SK-N-SH (cell line): ENCODE measurements around the gene KCNS1. TPM values are rescaled to one million over a fixed set of nuclear protein-coding genes. Genes with fewer than 3 reads are reported as not detected.

Experiments used
- CTCF ChIA-PET: fragments of 300-600, 350-600 bp; formaldehyde crosslinking; extraction: SDS; loops from one replicate; lab custom pipeline; 2021; lab: Yijun Ruan, JAX
- POLR2A ChIA-PET: fragments of 350-600 bp; sonication (Branson Sonifier 250); formaldehyde crosslinking; extraction: SDS; loops from one replicate; lab custom pipeline; 2020; ENCODE audit warnings: antibody characterized with exemption, inconsistent platforms; lab: Yijun Ruan, JAX
- DNase-seq: peaks from one replicate; pipeline ENCODE4 v3.0.0; 2012
- H2AFZ ChIP-seq: fragments of 200-600 bp; sonication (generic); 2 replicates; pipeline ENCODE4 v1.8.1; 2016; ENCODE audit warnings: antibody characterized with exemption, mild to moderate bottlenecking, low read depth
- H3F3A ChIP-seq: fragments of 200-600 bp; sonication (generic); replicated peaks from 2 replicates; pipeline ENCODE3; 2016; ENCODE audit warnings: antibody characterized with exemption, mild to moderate bottlenecking; ENCODE audit not compliant: insufficient read depth
- H3K27ac ChIP-seq, 2 experiments: fragments of 200-500 bp in 1 of 2; fragments of 200-600 bp in 1 of 2; sonication (Bioruptor generic) in 1 of 2; sonication (generic), shearing (Covaris generic) in 1 of 2; 2 replicates each; pipeline versions ENCODE4 v1.5.1 to v1.6.1; 2014 to 2016; ENCODE audit warnings: low read depth in 2 of 2, inconsistent platforms in 1 of 2, low read length in 1 of 2, mild to moderate bottlenecking in 1 of 2, mixed read lengths in 1 of 2
- H3K27me3 ChIP-seq: fragments of 200-600 bp; sonication (generic), shearing (Covaris generic); 2 replicates; pipeline ENCODE4 v1.6.1; 2016; ENCODE audit warnings: mixed run types; ENCODE audit not compliant: insufficient read depth
- H3K36me3 ChIP-seq, 2 experiments: fragments of 200-500 bp in 1 of 2; fragments of 200-600 bp in 1 of 2; sonication (Bioruptor generic) in 1 of 2; sonication (generic) in 1 of 2; replicated peaks in 1 of 2; 2 replicates each; pipeline versions ENCODE3 to v1.5.1; 2014 to 2016; ENCODE audit warnings: low read length in 1 of 2, mild to moderate bottlenecking in 1 of 2; ENCODE audit not compliant: insufficient read depth in 2 of 2, control insufficient read depth in 1 of 2
- H3K4me1 ChIP-seq, 2 experiments: fragments of 200-500 bp in 1 of 2; fragments of 200-600 bp in 1 of 2; sonication (Bioruptor generic) in 1 of 2; sonication (generic), shearing (Covaris generic) in 1 of 2; 2 replicates each; pipeline versions ENCODE4 v1.5.1 to v1.6.1; 2014 to 2016; ENCODE audit warnings: low read depth in 1 of 2, low read length in 1 of 2, mixed run types in 1 of 2; ENCODE audit not compliant: insufficient read depth in 2 of 2, control insufficient read depth in 1 of 2
- H3K4me2 ChIP-seq: fragments of 200-600 bp; sonication (generic), shearing (Covaris generic); 2 replicates; pipeline ENCODE4 v1.6.1; 2017; ENCODE audit warnings: mixed run types
- H3K4me3 ChIP-seq, 2 experiments: fragments of 200-500 bp in 1 of 2; fragments of 200-600 bp in 1 of 2; sonication (Bioruptor generic) in 1 of 2; sonication (generic), shearing (Covaris generic) in 1 of 2; 2 replicates each; pipeline versions ENCODE4 v1.5.1 to v1.8.1; 2014 to 2016; ENCODE audit warnings: low read depth in 2 of 2, inconsistent platforms in 1 of 2, low read length in 1 of 2, mild to moderate bottlenecking in 1 of 2, mixed read lengths in 1 of 2, moderate library complexity in 1 of 2
- H3K79me2 ChIP-seq: fragments of 200-600 bp; sonication (generic); 2 replicates; pipeline ENCODE4 v1.8.1; 2017; ENCODE audit warnings: mild to moderate bottlenecking; ENCODE audit not compliant: insufficient read depth
- H3K9ac ChIP-seq: fragments of 200-600 bp; sonication (generic); 2 replicates; pipeline ENCODE4 v1.6.1; 2017; ENCODE audit warnings: mixed run types
- H3K9me2 ChIP-seq: fragments of 200-600 bp; sonication (generic); 2 replicates; pipeline ENCODE4 v1.6.1; 2017; ENCODE audit warnings: mixed run types
- H3K9me3 ChIP-seq: fragments of 200-600 bp; sonication (generic); 2 replicates; pipeline ENCODE4 v1.6.1; 2017; ENCODE audit warnings: mixed run types, mild to moderate bottlenecking, moderate library complexity
- H4K20me1 ChIP-seq: fragments of 200-600 bp; sonication (generic); 2 replicates; pipeline ENCODE4 v1.6.1; 2017; ENCODE audit warnings: mild to moderate bottlenecking, mixed run types; ENCODE audit not compliant: insufficient read depth
- EZH2phosphoT487 ChIP-seq: fragments of 200-600 bp; sonication (generic); IDR thresholded peaks from 2 replicates; pipeline ENCODE4 v1.6.1; 2017; ENCODE audit warnings: low read depth, mixed run types, mild to moderate bottlenecking, antibody characterized with exemption, moderate library complexity, borderline replicate concordance
- FOSL2 ChIP-seq: IDR thresholded peaks from 2 replicates; pipeline ENCODE4 v1.4.0; 2012; ENCODE audit warnings: low read depth, mild to moderate bottlenecking, moderate library complexity, borderline replicate concordance
- FOXJ3 ChIP-seq: sonication (generic); formaldehyde crosslinking; IDR thresholded peaks from 2 replicates; pipeline ENCODE4 v1.5.1; 2020; ENCODE audit warnings: mild to moderate bottlenecking, missing genetic modification reagents
- FOXM1 ChIP-seq: IDR thresholded peaks from 2 replicates; pipeline ENCODE4 v1.4.0; 2012; ENCODE audit warnings: low read depth, mild to moderate bottlenecking
- GATA2 ChIP-seq: sonication (generic); formaldehyde crosslinking; IDR thresholded peaks from 2 replicates; pipeline ENCODE4 v1.5.0; 2020; ENCODE audit warnings: mild to moderate bottlenecking, missing genetic modification reagents
- MEF2A ChIP-seq: IDR thresholded peaks from 2 replicates; pipeline ENCODE4 v1.4.0; 2012; ENCODE audit warnings: low read depth, borderline replicate concordance
- PBX3 ChIP-seq: IDR thresholded peaks from 2 replicates; pipeline ENCODE4; 2012
- POLR2AphosphoS5 ChIP-seq: IDR thresholded peaks from 2 replicates; pipeline ENCODE4 v1.6.1; 2012; ENCODE audit warnings: low read depth, low read length
- RCOR1 ChIP-seq: fragments of 150-350 bp; IDR thresholded peaks from 2 replicates; pipeline ENCODE4 v1.6.1; 2017; ENCODE audit warnings: antibody characterized with exemption, low read length
- RFX5 ChIP-seq: IDR thresholded peaks from 2 replicates; pipeline ENCODE4 v1.6.1; 2012; ENCODE audit warnings: mild to moderate bottlenecking, improper control_type of control experiment, low read length
- RXRA ChIP-seq: IDR thresholded peaks from 2 replicates; pipeline ENCODE4 v1.4.0; 2012; ENCODE audit warnings: low read depth, mild to moderate bottlenecking, borderline replicate concordance
- SMC3 ChIP-seq: IDR thresholded peaks from 2 replicates; pipeline ENCODE4 v1.6.1; 2012; ENCODE audit warnings: low read depth, low read length, improper control_type of control experiment
- TAF1 ChIP-seq: IDR thresholded peaks from 2 replicates; pipeline ENCODE4 v1.6.1; 2012; ENCODE audit warnings: low read depth, mild to moderate bottlenecking, low read length, moderate library complexity, borderline replicate concordance
- WGBS: methylation state at CpG from one replicate; pipeline ENCODE4 v1.1.6; 2017; ENCODE audit warnings: low lambda C conversion rate; 5-methylcytosine and 5-hydroxymethylcytosine counted together
- polyA plus RNA-seq, 3 experiments: library from polyadenylated mRNA; depleted of rRNA; stranded (reverse); fragments of >200 nt; gene quantifications; 2 replicates each; pipeline ENCODE4 v1.2.3, GENCODE V29; 2012

The KCNS1 gene
- polyA plus RNA-seq, 1 of the 3 experiments (the other 2 are of a cell fraction) = 0.07 TPM

- DNase-seq = no peak
- 52% methylated on average over 4 of the region's 4 CpGs for WGBS
- H3K9me2 ChIP-seq = no peaks in the 10 kb centered on the region
- no peaks in the 10 kb centered on the region for H3F3A ChIP-seq
- H2AFZ ChIP-seq = no peak overlapping the region
- no peak overlapping the region for H3K4me3 ChIP-seq
- no peaks in the 10 kb centered on the region; the same call in 1 of the 2 replicates for H3K27me3 ChIP-seq
- H3K36me3 ChIP-seq = no peaks in the 10 kb centered on the region
- no peak overlapping the region for H3K9ac ChIP-seq
- H3K4me1 ChIP-seq = no peaks in the 10 kb centered on the region
- TF ChIP-seq POLR2AphosphoS5 (no peak), RFX5 (no peak), PBX3 (no peak), TAF1 (no peak), MEF2A (no peak), RCOR1 (no peak), FOXM1 (no peak), FOXJ3 (CRISPR knock-in tag) (no peak), SMC3 (no peak), FOSL2 (no peak), EZH2phosphoT487 (no peak)
- TF ChIP-seq, all 33 proteins: peak for 0
- Histone ChIP-seq H3K4me2 (no peak overlapping the region), H4K20me1 (no peaks in the 10 kb centered on the region), H3K79me2 (no peaks in the 10 kb centered on the region), H3K9me3 (no peaks in the 10 kb centered on the region), H3K27ac (no peak overlapping the region)
- ChIA-PET POLR2A (no interaction called here), CTCF (interaction anchor here (0.7 to 13.3 kb wide), 3 partner anchors 11 to 175 kb away, joined by 3 to 158 read pairs (median 3); no protein-coding TSS in a partner anchor)
Observed at GRCh38 chr20:45115829-45116228, 14.9 kb upstream of the KCNS1 start.

GRCh38 chr20:45115386-45115774, 14.5 kb upstream of the KCNS1 start:
- Histone ChIP-seq H3K9ac (no peak overlapping the region), H2AFZ (no peak overlapping the region), H3K4me2 (no peak overlapping the region), H3K27ac (no peak overlapping the region), H3K4me3 (no peak overlapping the region), H3K4me1 (no peaks in the 10 kb centered on the region), H3K36me3 (no peaks in the 10 kb centered on the region), H3K9me2 (no peaks in the 10 kb centered on the region), H3K79me2 (no peaks in the 10 kb centered on the region), H4K20me1 (no peaks in the 10 kb centered on the region), H3F3A (no peaks in the 10 kb centered on the region), H3K9me3 (no peaks in the 10 kb centered on the region), H3K27me3 (no peaks in the 10 kb centered on the region; the same call in 1 of the 2 replicates)
- ChIA-PET POLR2A (no interaction called here), CTCF (interaction anchor here (0.7 to 13.3 kb wide), 3 partner anchors 10 to 175 kb away, joined by 3 to 158 read pairs (median 3); no protein-coding TSS in a partner anchor)
- WGBS = 70% methylated on average over 3 of the region's 3 CpGs
- no peak for DNase-seq
- TF ChIP-seq RXRA = no peak
- TF ChIP-seq GATA2 (CRISPR knock-in tag) = no peak
